Gastrocnemius medialis (tissue), 4 donors: ENCODE results near the gene ERCC6L2. TPM values are rescaled to one million over a fixed set of nuclear protein-coding genes. Genes with fewer than 3 reads are reported as not detected.

Source experiments
- ATAC-seq, 2 donors: fragments of 150-250 bp; one replicate each; pipeline ENCODE4 v1.9.1; 2016
- DNase-seq, 2 donors: peaks; one replicate each; pipeline ENCODE4 v3.0.0-alpha.2; 2019
- H3K27ac ChIP-seq, 4 donors: fragments of 200-600 bp; sonication (generic); 1 replicate in 1 of 4; 2 replicates in 3 of 4; pipeline ENCODE4 v1.5.1; 2016 to 2018; ENCODE audit warnings: mild to moderate bottlenecking in 2 of 4, moderate library complexity in 1 of 4
- H3K27me3 ChIP-seq, 3 donors: fragments of 200-600 bp; sonication (generic) in 2 of 3; 1 replicate in 1 of 3; 2 replicates in 2 of 3; pipeline versions ENCODE4 v1.5.1 to v1.6.0; 2016 to 2019; ENCODE audit warnings: mild to moderate bottlenecking in 1 of 3, moderate library complexity in 1 of 3
- H3K36me3 ChIP-seq, 2 donors: fragments of 200-600 bp; sonication (generic) in 1 of 2; one replicate each; pipeline ENCODE4 v1.5.1; 2017 to 2018
- H3K4me1 ChIP-seq, 2 donors: fragments of 200-600 bp; sonication (generic) in 1 of 2; one replicate each; pipeline ENCODE4 v1.5.1; 2016 to 2017; ENCODE audit warnings: mild to moderate bottlenecking in 2 of 2
- H3K4me3 ChIP-seq, 4 donors: fragments of 200-600 bp; sonication (generic) in 3 of 4; 1 replicate in 1 of 4; 2 replicates in 3 of 4; pipeline ENCODE4 v1.5.1; 2016 to 2019; ENCODE audit warnings: mild to moderate bottlenecking in 2 of 4
- H3K9me3 ChIP-seq, 3 donors: fragments of 200-600 bp; sonication (generic) in 2 of 3; 1 replicate in 1 of 3; 2 replicates in 2 of 3; pipeline ENCODE4 v1.5.1; 2016 to 2019
- POLR2A ChIP-seq, 2 donors: fragments of 450-650 bp; IDR thresholded peaks; one replicate each; pipeline ENCODE4 v1.6.1; 2017; ENCODE audit warnings: antibody characterized with exemption in 2 of 2, mild to moderate bottlenecking in 2 of 2, moderate library complexity in 2 of 2
- in situ Hi-C, 4 donors: fragments of 200-750 bp; cut with MboI; loops; one replicate each; pipeline versions ENCODE4 v1.15.0 to v1.8.0; 2017; ENCODE audit warnings: low sequenced_read_pairs in 4 of 4
- intact Hi-C: fragments of 100-400 bp; cut with DNase I; formaldehyde crosslinking; loops from one replicate; pipeline ENCODE4 v1.15.1; 2023; ENCODE audit warnings: low total_unique reads
- total RNA-seq, 4 donors: library from RNA; depleted of rRNA; stranded (reverse); fragments of >200 nt; gene quantifications; one replicate each; pipeline versions ENCODE4 v1.1.0 to v1.2.3, GENCODE V29; 2016
- TF ChIP-seq, protein P1 (sequence below), 5 experiments: fragments of 450-650 bp in 3 of 5; fragments of 200-600 bp in 2 of 5; sonication (generic) in 2 of 5; IDR thresholded peaks in 4 of 5; conservative IDR thresholded peaks in 1 of 5; 1 replicate in 4 of 5; 2 replicates in 1 of 5; pipeline ENCODE4 v1.5.1; 2016 to 2019; ENCODE audit warnings: antibody characterized with exemption in 5 of 5, mild to moderate bottlenecking in 3 of 5, moderate library complexity in 3 of 5

ERCC6L2 gene
- total RNA-seq, 4 donors from 2014 or later = 24.2 to 46.2 (median 35.9) TPM

DNA sequence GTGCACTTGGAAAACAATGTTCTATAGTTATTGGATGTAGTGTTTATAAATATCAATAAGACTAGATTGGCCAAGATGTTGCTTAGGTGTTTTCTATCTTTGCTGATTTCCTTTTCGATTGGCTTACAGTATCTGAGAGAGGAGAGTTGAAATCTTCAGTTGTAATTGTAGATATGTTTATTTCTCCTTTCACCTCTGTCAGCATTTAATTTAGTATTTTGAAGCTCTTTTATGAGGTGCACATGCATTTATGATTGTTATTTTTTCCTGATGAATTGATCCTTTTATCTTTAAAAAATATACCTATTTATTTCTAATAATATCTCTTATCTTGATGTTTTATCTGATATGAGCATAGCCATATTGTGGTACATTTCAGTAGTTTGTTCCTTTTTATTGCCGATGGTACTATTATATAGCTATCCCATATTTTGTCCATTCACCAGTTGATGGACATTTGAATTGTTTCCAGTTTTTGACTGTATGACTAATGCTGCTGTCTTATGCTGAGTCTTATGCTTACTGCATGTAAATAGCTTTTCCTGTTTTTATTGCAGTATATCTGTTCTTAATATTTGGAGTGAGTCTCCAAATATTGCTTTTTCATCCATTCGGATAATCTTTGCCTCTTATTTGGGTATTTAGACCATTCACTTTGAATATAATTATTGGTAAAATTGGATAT is 34.7 kb downstream of the ERCC6L2 start:
- no peak for ATAC-seq
- Histone ChIP-seq H3K9me3 (no peaks in the 10 kb centered on the region), H3K4me3 (no peak overlapping the region), H3K36me3 (peaks cover 0 to under 1% of the 10 kb centered on the region in 2 donors), H3K27me3 (no peaks in the 10 kb centered on the region), H3K27ac (no peak overlapping the region), H3K4me1 (no peaks in the 10 kb centered on the region)
- DNase-seq = no peak
- intact Hi-C loops (no loop called here), in situ Hi-C loops (loop anchor here in 1 of 4 donors (25.0 kb wide), 1 partner anchor 102 kb away; no protein-coding TSS in a partner anchor)
- TF ChIP-seq POLR2A (IDR thresholded peaks at IDR 0.05) = no peak
- TF ChIP-seq, protein P1, sequence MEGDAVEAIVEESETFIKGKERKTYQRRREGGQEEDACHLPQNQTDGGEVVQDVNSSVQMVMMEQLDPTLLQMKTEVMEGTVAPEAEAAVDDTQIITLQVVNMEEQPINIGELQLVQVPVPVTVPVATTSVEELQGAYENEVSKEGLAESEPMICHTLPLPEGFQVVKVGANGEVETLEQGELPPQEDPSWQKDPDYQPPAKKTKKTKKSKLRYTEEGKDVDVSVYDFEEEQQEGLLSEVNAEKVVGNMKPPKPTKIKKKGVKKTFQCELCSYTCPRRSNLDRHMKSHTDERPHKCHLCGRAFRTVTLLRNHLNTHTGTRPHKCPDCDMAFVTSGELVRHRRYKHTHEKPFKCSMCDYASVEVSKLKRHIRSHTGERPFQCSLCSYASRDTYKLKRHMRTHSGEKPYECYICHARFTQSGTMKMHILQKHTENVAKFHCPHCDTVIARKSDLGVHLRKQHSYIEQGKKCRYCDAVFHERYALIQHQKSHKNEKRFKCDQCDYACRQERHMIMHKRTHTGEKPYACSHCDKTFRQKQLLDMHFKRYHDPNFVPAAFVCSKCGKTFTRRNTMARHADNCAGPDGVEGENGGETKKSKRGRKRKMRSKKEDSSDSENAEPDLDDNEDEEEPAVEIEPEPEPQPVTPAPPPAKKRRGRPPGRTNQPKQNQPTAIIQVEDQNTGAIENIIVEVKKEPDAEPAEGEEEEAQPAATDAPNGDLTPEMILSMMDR (IDR thresholded peaks at IDR 0.05 in 4 of 5, conservative IDR thresholded peaks at IDR 0.05 in 1 of 5) = no peak

DNA sequence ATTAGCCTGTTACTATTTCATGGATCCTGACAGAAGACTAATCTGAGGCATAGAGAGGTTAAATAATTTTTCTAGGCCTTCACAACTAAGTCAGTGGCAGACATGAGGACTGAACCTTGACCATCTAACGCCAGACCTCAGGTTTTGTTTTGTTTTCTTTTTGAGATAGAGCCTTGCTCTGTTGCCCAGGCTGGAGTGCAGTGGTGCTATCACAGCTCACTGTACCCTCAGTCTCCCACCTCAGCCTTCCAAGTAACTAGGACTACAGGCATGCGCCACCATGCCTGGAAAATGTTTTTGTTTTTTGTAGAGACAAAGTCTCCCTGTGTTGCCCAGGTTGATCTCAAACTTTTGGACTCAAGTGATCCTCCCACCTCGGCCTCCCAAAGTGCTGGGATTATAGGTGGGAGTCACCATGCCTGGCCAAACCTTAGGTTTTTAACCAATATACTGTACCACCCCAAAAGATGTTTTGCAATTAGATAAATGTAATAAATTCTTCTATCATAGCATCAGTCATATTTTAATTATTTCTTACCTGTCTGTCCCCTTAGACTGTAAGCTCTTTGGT is 35.4 kb downstream of the ERCC6L2 start:
- no peak for ATAC-seq
- intact Hi-C loops = no loop called here
- Histone ChIP-seq H3K36me3 (peaks cover 0 to 7% of the 10 kb centered on the region in 2 donors), H3K4me3 (no peak overlapping the region), H3K27me3 (no peaks in the 10 kb centered on the region), H3K4me1 (no peaks in the 10 kb centered on the region), H3K9me3 (no peaks in the 10 kb centered on the region), H3K27ac (no peak overlapping the region)
- TF ChIP-seq, protein P1 (IDR thresholded peaks at IDR 0.05 in 4 of 5, conservative IDR thresholded peaks at IDR 0.05 in 1 of 5) = no peak
- TF ChIP-seq POLR2A (IDR thresholded peaks at IDR 0.05) = no peak
- in situ Hi-C loops = loop anchor here in 1 of 4 donors (25.0 kb wide), 1 partner anchor 101 kb away; no protein-coding TSS in a partner anchor
- DNase-seq = no peak

DNA sequence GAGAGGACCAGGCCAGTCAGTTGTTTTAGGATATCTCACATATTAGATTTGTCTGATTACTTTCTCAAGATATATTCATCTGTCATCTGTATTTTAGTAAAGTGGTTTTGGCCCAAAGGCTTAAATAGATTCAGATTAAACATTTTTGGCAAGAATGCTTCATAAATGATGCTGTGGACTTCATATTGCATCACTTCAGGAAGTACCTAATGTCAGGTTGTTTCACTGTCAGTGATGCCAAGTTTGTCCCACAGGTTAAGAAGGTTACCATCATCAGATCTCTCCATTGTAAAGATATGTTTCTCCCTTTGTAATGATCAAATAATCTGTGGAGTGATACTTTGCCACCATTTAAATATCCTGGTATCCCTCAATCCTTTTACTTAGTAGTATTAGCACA is 37.3 kb downstream of the ERCC6L2 start:
- no peak for ATAC-seq
- TF ChIP-seq POLR2A (IDR thresholded peaks at IDR 0.05) = no peak
- TF ChIP-seq, protein P1 (IDR thresholded peaks at IDR 0.05 in 4 of 5, conservative IDR thresholded peaks at IDR 0.05 in 1 of 5) = no peak
- H3K36me3 ChIP-seq = peaks cover 0 to 23% of the 10 kb centered on the region in 2 donors
- no peaks in the 10 kb centered on the region for H3K27me3 ChIP-seq
- H3K9me3 ChIP-seq = no peaks in the 10 kb centered on the region
- H3K4me3 ChIP-seq = no peak overlapping the region
- H3K4me1 ChIP-seq = no peaks in the 10 kb centered on the region
- no peak for DNase-seq
- intact Hi-C loops = no loop called here
- H3K27ac ChIP-seq = no peak overlapping the region
- in situ Hi-C loops = loop anchor here in 1 of 4 donors (25.0 kb wide), 1 partner anchor 100 kb away; no protein-coding TSS in a partner anchor

DNA sequence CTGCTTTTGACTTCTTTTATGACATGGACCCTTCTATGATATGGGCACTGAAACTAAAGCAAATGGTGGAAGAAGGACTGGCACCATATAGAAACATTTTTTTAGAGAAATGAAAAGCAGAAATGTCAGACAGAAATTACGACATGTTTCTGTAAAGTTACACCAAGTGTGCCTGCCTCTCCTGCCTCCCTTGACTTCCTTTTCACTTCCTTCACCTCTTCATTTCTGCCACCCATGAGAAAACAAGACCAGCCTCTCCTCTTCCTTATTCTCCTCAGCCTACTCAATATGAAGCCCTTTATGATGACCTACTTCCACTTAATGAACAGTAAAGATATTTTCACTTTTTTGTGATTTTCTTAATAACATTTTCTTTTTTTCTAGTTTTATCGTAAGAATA is 44.5 kb downstream of the ERCC6L2 start:
- no peaks in the 10 kb centered on the region for H3K9me3 ChIP-seq
- intact Hi-C loops = no loop called here
- no peaks in the 10 kb centered on the region for H3K4me1 ChIP-seq
- TF ChIP-seq, protein P1 (IDR thresholded peaks at IDR 0.05 in 4 of 5, conservative IDR thresholded peaks at IDR 0.05 in 1 of 5) = no peak
- TF ChIP-seq POLR2A (IDR thresholded peaks at IDR 0.05) = no peak
- in situ Hi-C loops = loop anchor here in 1 of 4 donors (25.0 kb wide), 1 partner anchor 92 kb away; no protein-coding TSS in a partner anchor
- no peak overlapping the region for H3K27ac ChIP-seq
- no peak for DNase-seq
- no peaks in the 10 kb centered on the region for H3K27me3 ChIP-seq
- no peak for ATAC-seq
- no peak overlapping the region for H3K4me3 ChIP-seq
- H3K36me3 ChIP-seq = peaks cover 0 to 59% of the 10 kb centered on the region in 2 donors
